Dedifferentiated amniotic fluid mesenchymal stem cell (primary cell): ENCODE data around the gene TPM1.
A peak's percentile ranks its signal among the peaks of the same experiment; 100 is the strongest.

Experiments used
- DNase-seq: peaks from one replicate; pipeline ENCODE4 v3.0.0-alpha.2; 2016; ENCODE audit errors: extremely low spot score

The TPM1 gene

GRCh38 chr15:63041402-63041973 lies 1.1 kb upstream of the TPM1 start:
- DNase-seq: no peak

DNA sequence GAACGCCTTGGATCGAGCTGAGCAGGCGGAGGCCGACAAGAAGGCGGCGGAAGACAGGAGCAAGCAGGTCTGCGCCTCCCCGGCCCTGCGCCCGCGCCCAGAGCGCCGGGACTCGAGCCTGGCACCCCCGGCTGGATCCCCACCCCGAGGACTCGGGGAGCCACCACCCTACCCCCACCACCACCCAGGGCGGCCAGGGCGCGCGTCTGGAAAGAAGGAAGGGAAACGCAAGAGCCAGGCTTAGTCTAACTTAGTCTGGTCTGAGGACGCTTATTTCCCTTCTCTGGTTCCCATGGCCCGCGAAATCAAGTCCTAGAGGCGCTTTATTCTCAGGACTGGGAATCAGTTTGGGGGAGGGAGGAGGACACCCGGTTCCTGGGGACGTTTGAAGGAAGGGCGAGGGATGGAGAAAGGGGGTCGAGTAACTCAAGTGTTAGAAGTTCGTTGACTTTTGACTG lies 359 bp downstream of the TPM1 start:
- DNase-seq: no peak

- DNase-seq: no peak
Observed at GRCh38 chr15:63043335-63044076, 959 bp downstream of the TPM1 start.

DNA sequence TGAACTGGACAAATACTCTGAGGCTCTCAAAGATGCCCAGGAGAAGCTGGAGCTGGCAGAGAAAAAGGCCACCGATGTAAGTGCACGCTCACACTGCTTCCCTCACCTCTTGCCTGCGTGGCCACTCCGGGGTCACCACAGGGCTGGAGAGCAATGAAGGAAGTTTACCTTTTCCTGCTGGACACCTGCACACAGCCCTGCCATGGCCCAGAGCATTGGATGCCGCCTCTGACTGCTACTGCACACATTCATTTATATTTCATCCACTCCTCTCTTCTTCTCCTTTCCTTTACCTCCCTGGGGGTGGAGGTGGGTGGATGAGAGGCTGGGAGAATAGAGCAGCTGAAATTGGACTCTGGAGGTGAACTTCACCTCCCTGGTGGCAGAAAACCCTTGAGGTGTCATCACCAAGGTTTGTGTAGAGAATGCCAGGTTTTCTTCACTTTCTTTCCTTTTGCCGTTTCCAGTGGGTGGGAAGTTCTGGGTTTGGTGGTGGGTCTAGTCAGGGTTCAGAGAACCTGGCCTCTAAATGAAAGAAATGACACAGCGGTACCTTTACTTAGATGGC lies 1.6 kb downstream of the TPM1 start:
- DNase-seq: no peak

DNA sequence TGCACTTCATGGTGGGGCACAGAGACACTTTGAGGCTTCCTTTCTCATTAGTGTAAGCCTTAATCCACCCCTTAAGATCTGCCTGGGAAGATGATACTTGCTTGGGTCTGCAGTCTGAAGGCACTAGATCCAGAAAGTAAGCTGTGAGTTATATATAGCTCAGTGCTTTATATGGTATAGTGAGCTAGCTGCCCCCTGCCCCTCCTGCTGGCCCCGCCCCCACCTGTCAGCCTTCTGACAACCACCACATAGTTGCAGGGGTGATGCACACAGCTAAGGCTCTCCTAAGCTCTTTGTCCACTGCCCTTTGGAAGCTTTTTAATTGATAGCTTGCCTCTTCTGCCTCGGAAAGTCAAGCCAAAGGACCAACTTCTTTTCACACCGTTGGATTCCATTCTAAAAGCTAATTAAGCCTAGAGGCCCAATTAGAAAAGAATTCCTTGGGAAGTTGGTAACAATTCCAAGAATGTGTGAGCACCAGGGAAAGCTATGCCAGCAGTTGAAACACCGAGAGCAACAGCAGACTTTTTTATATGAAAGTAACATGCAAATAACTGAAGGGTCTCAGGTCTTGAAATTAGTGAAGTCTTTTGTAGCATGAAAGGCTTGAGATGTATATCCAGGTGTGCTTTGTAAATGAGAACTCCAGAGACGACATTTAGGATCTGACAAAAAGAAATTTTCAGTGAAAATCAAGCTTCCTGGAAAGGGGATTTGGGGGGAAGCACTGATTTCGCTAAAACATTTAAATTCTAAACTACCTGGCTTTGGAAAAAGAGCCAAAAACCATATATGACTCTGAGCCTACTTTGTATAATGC lies 2.3 kb downstream of the TPM1 start:
- DNase-seq: no peak

DNA sequence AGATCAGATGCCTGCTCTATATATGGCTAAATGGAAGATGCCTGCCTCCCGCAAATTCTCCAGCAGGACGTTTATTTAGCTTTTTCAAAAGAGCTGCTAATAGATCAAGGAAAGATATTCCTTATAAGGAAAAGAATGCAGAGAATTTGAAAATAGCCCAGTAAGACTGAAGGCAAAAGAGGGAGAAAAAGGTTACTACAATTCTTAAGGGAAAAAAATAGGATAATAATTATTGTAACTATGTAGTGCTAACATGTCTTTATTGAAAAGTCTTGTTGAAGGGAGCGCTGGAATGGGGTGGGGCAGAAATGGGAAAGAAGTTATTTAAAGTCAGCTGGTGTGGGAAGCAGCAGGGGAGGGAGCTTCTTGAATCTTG lies 2.9 kb downstream of the TPM1 start:
- no peak for DNase-seq

DNA sequence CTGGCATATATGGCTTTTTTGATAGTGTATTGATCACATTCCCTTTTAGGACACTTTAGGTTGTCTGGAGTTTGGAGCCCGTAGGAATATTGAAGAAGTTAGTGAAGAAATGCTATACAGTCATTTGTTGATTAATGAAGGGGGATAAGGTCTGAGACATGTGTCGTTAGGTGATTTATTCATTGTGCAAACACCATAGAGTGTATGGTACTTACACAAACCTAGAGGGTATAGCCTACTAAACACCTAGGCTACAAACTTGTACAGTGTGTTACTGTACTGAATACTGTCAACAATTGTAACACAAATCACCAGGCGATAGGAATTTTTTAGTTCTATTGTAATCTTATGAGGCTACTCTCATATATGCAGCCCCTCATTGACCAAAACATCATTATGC lies 3.3 kb downstream of the TPM1 start:
- DNase-seq: no peak

DNA sequence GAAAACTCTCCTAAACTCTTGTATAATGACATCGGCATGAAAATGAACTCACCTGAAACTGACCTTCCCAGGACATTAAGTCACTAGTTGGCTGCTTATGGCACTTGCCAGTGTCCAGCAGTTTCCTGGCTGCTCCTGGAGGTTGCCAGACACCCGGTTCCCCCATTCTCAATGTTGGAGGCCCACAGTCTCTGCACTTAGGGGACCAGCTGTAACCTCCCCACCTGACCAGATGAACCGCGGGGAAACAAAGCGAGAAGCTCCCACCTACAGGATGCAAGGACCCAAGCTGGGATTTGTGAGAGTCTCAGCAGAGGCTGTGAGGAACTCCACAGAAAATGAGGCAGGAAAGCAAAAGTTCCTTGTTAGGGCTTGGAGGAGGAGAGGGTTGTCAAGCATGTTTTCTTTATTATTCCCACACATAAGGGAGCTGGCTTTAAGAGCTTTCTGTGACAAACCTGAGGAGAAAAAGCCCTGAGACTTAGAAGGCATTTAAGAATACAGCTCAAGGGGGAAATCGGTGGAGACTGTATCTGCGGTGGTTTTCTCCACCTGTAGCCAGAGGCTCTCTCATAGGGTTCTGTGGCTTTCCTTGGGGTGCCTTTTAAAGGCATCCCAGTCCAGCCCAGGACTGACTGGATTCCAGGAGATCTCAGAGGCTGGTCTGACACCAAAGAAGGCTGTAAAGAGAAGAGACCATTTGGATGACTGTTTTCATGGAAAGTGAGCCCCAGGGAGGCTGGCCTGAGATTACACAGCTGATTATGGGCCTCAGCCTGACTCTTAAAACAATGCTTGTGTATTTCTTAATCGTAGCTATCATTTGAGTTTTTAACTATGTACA lies 4.6 kb downstream of the TPM1 start:
- DNase-seq: no peak

DNA sequence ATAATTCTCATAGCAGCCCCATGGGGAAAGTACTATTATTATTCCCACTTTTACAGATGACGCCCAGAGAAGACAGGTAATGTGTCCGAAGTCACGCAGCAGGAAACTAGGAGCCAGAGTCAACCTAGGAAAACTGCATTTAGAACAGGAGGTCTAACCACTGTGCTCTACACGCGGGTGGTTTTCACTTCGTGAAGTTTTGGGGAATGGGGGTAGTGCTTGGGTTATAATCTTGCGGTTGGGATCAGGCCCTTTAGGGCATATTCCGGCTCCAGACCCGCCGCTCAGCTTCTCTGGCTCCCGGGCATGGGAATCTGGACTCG lies 5.2 kb downstream of the TPM1 start:
- no peak for DNase-seq

GRCh38 chr15:63048115-63048775 lies 5.7 kb downstream of the TPM1 start:
- peak; percentile 76 for DNase-seq

- DNase-seq: no peak
Observed at GRCh38 chr15:63048776-63049665, 6.5 kb downstream of the TPM1 start.

DNA sequence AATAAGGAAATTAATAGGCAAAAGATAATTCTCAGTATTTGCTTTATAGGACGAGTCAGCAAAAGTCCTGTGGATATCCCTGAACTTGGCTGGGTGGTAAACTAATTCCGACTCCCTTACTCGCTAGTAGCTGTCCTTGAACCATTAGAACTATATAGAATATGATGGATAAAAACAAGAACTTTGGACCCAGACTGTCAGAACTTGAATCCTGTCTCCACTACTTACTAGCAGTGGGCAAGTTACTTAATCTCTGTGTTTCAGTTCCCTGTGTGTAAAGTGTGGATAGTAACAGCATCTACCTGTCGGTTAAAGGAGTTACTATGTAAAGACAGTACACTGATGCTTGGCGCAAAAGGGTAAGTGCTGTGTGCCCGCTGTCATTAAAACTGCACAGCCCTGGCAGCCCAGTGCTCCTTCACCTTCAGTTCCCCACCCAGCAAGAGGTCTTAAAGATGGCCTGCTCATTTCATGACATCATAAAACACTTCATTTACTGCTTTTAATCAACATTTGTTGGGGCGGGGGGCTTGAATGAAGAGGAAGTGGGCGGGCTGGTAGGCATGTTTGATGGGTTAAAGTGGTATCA lies 7.3 kb downstream of the TPM1 start:
- no peak for DNase-seq

- DNase-seq: no peak
Observed at GRCh38 chr15:63050731-63051155, 8.2 kb downstream of the TPM1 start.

- DNase-seq: no peak
Observed at GRCh38 chr15:63051156-63052066, 8.9 kb downstream of the TPM1 start.

DNA sequence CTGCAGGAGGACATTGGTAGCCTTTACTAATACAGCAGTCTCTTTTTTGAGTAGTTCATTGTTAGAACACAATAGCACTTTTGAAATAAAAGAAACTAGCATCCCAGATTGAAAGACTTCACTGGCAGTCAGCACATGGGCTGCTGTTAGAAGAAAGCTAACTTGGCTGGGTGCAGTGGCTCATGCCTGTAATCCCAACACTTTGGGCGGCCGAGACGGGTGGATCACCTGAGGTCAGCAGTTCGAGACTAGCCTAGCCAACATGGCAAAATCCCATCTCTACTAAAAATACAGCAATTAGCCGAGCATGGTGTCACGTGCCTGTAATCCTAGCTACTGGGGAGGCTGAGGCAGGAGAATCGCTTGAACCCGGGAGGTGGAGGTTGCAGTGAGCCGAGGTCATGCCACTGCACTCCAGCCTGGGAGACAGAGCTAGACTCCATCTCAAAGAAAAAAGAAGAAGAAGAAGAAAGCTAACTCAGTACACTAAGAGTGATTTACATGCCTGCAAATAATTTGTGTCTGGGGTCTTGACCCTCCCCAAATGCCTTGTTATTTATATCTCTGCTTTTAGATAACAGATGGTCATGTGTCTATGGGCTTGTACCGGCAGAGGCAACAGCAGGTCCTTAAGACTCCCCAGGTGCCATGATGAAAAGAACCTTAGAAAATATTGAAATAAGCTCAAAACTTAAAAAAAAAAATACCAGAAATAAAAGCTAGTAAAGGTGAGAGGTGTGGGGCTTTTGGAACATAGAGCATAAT lies 9.7 kb downstream of the TPM1 start:
- DNase-seq: no peak

DNA sequence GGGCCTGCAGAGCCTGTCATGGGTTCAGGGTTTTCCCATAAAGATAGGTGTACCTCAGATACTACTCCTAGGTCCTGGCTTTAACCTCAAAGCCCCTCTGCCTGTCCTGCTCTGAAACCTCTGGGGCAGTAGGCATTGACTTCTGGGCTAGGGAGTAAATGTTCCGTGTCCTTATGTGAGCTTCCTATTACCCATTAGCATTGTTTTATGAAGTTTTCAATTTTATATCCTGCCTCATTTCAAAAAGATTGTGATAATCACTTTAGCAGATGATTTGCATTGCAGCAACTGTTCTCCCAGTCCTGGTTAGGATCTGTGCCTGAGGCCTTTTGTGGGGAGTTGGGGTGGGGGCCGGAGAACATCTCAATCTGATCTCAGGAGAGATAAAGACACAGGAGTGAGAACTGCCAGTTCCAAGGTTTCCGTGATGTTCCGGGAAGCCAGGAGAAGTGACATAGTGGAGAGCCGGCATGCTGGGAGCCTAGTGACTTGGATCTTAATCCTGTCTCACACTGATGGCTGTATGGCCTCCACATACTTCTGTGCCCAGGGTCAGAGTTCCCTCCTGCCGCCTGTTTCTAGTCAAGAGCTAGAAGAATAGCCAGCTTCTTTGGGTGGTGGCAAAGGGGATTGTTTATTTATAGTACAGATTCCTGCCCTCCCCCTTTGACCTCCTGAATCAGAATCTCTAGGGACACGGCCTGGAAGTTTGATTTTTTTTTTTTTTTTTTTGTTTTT lies 10.6 kb downstream of the TPM1 start:
- DNase-seq: no peak

- DNase-seq: no peak
Observed at GRCh38 chr15:63054281-63054683, 11.7 kb downstream of the TPM1 start.
